ENCODE data around the gene TEX19.
"Not testable (repeated sequence)": the region's sequence is repeated elsewhere in the genome, so short reads cannot be mapped to it uniquely, and the experiment has no call there.

TEX19 gene

GRCh38 chr17:82365606-82366295 is 6.7 kb downstream of the TEX19 start:
- Histone ChIP-seq H3K4me2 (peak overlapping the region; percentile 27; the same call in 1 of the 2 replicates), H3K4me1 (peaks cover 13% of the 10 kb centered on the region), H3K4me3 (no peak overlapping the region), H3K9me3 (no peaks in the 10 kb centered on the region), H3K9ac (no peak overlapping the region), H4K20me1 (peaks cover 2% of the 10 kb centered on the region), H3K27ac (no peak overlapping the region), H3K36me3 (no peaks in the 10 kb centered on the region), H3K27me3 (peaks cover 18% of the 10 kb centered on the region)
- no peak for TF ChIP-seq Cebpa-rat (IDR thresholded peaks at IDR 0.05)

DNA sequence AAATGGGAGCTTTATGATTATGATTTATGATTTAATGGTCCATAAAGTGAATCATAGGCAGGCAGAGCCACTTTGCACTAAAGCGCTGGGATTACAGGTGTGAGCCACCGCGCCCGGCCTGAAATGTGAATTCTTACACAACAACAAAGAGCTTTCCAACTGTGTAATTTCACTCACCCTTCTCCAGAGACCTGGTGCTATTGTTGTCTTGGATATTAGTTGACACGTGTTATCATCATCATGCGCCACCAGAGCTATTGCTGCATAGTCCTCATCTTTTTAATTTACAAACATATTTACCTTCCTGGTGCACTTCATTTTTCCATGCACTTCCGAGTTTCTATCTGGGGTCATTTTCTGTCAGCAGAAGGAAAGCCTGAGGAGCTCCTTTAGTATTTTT is 7.7 kb downstream of the TEX19 start:
- Histone ChIP-seq H3K9me3 (no peaks in the 10 kb centered on the region), H3K4me3 (no peak overlapping the region), H3K27ac (no peak overlapping the region), H3K4me2 (no peak overlapping the region), H4K20me1 (peaks cover 12% of the 10 kb centered on the region), H3K4me1 (peaks cover 23% of the 10 kb centered on the region), H3K36me3 (no peaks in the 10 kb centered on the region), H3K9ac (no peak overlapping the region), H3K27me3 (peaks cover 28% of the 10 kb centered on the region)
- no peak for TF ChIP-seq Cebpa-rat (IDR thresholded peaks at IDR 0.05)

GRCh38 chr17:82367724-82368524 is 8.9 kb downstream of the TEX19 start:
- no peak overlapping the region for H3K9ac ChIP-seq
- no peak overlapping the region for H3K27ac ChIP-seq
- H4K20me1 ChIP-seq, result peaks cover 23% of the 10 kb centered on the region
- no peak overlapping the region for H3K4me2 ChIP-seq
- H3K9me3 ChIP-seq, result no peaks in the 10 kb centered on the region
- TF ChIP-seq Cebpa-rat (IDR thresholded peaks at IDR 0.05), result no peak
- H3K4me1 ChIP-seq, result peaks cover 34% of the 10 kb centered on the region
- no peaks in the 10 kb centered on the region for H3K36me3 ChIP-seq
- H3K27me3 ChIP-seq, result peaks cover 39% of the 10 kb centered on the region
- H3K4me3 ChIP-seq, result no peak overlapping the region

- Histone ChIP-seq H3K4me3 (no peak overlapping the region), H3K27me3 (peaks cover 51% of the 10 kb centered on the region), H3K4me1 (peaks cover 46% of the 10 kb centered on the region), H4K20me1 (peaks cover 23% of the 10 kb centered on the region), H3K36me3 (no peaks in the 10 kb centered on the region), H3K4me2 (no peak overlapping the region), H3K9me3 (no peaks in the 10 kb centered on the region), H3K9ac (no peak overlapping the region), H3K27ac (no peak overlapping the region)
- TF ChIP-seq Cebpa-rat (IDR thresholded peaks at IDR 0.05), result no peak
Measured at GRCh38 chr17:82369211-82369610, 10.2 kb downstream of the TEX19 start.

DNA sequence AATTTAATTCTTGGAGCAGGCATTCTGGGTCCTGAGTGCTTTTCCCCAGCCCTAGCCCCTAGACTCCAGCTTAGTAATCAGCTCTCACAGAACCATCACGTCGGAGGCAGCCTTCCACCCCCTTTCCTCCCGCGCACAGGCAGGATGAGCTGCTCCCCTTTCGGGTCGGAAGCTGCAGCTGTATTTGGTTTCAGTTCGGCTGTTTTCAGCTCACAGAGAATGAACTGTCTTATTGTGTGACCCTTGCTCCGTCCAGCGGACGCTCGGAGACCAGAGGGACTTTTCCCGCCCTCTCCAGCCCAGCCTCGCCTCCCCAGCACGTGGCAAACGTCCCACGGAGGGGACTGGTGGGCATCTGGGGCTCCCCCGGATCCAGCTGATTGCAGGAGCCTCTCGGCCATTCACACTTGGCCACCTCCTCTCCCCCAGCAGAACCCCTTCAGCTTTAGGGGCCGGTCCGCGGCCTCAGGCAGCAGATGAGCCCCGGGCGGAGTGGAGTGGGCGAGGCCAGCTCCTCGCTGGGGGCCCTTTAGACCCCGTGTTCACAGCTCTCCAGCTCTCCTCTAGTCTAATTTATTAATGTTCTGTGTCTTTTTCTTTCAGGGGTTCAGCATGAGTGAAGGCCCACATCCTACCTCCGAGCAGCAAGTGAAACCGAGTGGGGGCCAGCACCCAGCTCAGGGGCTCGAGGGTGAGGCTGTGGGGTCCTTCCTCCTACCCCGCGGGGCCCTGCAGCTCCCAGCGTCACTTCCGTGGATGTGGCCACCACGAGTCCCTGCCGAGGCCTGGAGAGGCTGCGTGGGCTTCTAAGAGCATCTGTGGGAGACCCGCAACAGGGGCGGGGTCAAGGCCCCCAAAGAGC is 11.7 kb downstream of the TEX19 start:
- H3K36me3 ChIP-seq, result no peaks in the 10 kb centered on the region
- TF ChIP-seq Cebpa-rat (IDR thresholded peaks at IDR 0.05), result no peak
- peaks cover 52% of the 10 kb centered on the region for H3K4me1 ChIP-seq
- H4K20me1 ChIP-seq, result peaks cover 23% of the 10 kb centered on the region
- H3K9me3 ChIP-seq, result no peaks in the 10 kb centered on the region
- 0 out of 2 replicates have a peak overlapping the region, but pooled peaks have one; percentile 36 for H3K27ac ChIP-seq
- peak overlapping the region; percentile 80 for H3K4me2 ChIP-seq
- H3K9ac ChIP-seq, result no peak overlapping the region
- H3K27me3 ChIP-seq, result peaks cover 62% of the 10 kb centered on the region
- peak overlapping the region; percentile 54 for H3K4me3 ChIP-seq

GRCh38 chr17:82371333-82372248 is 12.5 kb downstream of the TEX19 start, which contains the start of gene UTS2R:
Gene UTS2R (plus strand): TSS chr17:82371765. CDS start chr17:82374325, 2,560 bp downstream.
- peak within 1 kb of the TSS; percentile 54 for H3K4me3 ChIP-seq
- peaks cover 52% of the 10 kb centered on the region for H3K4me1 ChIP-seq
- no peak within 1 kb of the TSS for H3K9ac ChIP-seq
- peaks cover 23% of the 10 kb centered on the region for H4K20me1 ChIP-seq
- 0 out of 2 replicates have a peak within 1 kb of the TSS, but pooled peaks have one; percentile 36 for H3K27ac ChIP-seq
- H3K36me3 ChIP-seq, result no peaks in the 10 kb centered on the region
- H3K9me3 ChIP-seq, result no peaks in the 10 kb centered on the region
- peaks cover 65% of the 10 kb centered on the region for H3K27me3 ChIP-seq
- TF ChIP-seq Cebpa-rat (IDR thresholded peaks at IDR 0.05), result no peak
- peak within 1 kb of the TSS; percentile 80 for H3K4me2 ChIP-seq

DNA sequence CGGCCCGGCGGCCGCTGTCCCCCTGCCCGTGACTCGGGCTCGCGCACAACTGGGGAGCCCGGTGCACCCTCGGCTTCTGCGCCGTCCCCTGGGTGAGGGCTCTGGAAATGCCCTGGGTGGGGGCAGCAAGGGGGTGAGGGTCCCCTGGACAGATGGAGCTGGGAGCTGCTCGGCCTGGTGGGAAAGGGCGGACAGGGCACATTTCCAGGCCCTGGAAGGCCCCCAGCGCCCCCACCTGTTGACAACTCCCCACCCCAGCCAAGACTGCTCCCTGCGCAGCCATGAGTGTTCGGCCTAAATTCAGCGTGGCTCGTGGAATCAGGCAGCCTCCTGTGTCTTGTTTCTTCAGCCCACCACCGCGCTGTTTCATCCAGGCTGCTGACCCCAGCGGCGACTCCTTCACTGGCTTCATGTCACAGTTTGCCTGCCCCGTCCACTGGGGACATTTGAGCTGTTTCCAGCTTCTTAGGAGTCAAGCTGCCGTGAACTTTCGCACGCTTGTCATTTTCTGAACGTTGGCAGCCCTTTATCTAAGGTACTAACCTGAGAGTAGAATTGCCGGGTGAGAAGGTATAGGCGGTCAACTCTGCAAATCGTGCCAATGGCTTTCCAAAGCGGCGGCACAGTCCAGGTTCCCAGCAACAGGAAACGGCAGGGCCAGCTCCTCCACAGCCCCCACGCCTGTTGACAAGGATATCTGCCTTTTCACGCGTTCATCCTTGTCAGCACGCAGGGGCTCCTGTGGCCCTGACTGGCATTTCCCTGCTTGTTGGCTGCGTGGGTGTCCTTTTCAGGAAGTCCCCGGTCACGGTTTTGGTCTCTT is 13.4 kb downstream of the TEX19 start:
- Histone ChIP-seq H3K4me3 (no peak overlapping the region), H3K9ac (no peak overlapping the region), H3K4me1 (peaks cover 52% of the 10 kb centered on the region), H3K27ac (no peak overlapping the region), H4K20me1 (peaks cover 23% of the 10 kb centered on the region), H3K36me3 (no peaks in the 10 kb centered on the region), H3K4me2 (peak overlapping the region; percentile 40), H3K27me3 (peaks cover 65% of the 10 kb centered on the region), H3K9me3 (no peaks in the 10 kb centered on the region)
- no peak for TF ChIP-seq Cebpa-rat (IDR thresholded peaks at IDR 0.05)

GRCh38 chr17:82373072-82373452 is 14.0 kb downstream of the TEX19 start:
- H3K4me3 ChIP-seq, H3K27ac ChIP-seq, H3K36me3 ChIP-seq, H3K9me3 ChIP-seq, H3K9ac ChIP-seq: not testable (repeated sequence)
- Histone ChIP-seq H3K27me3 (peaks cover 71% of the 10 kb centered on the region), H4K20me1 (peaks cover 23% of the 10 kb centered on the region), H3K4me1 (peaks cover 52% of the 10 kb centered on the region), H3K4me2 (peak overlapping the region; percentile 40)
